SU-DHL-6 (cell line): ENCODE measurements around the gene IL17B.

Experiments used
- H2AFZ ChIP-seq: fragments of 200-600 bp; sonication (generic); 2 replicates; pipeline ENCODE4 v1.6.1; 2014; ENCODE audit warnings: low read depth, mild to moderate bottlenecking, moderate library complexity, mixed read lengths, antibody characterized with exemption, low read length; ENCODE audit not compliant: severe bottlenecking
- H3F3A ChIP-seq: fragments of 200-600 bp; shearing (Covaris generic); 2 replicates; pipeline ENCODE4 v1.6.0; 2016; ENCODE audit warnings: antibody characterized with exemption, mild to moderate bottlenecking; ENCODE audit not compliant: insufficient read depth
- H3K27ac ChIP-seq: fragments of 200-600 bp; sonication (generic); 2 replicates; pipeline ENCODE4 v1.5.1; 2016; ENCODE audit warnings: low read depth, mild to moderate bottlenecking, low read length, moderate library complexity, mixed read lengths
- H3K27me3 ChIP-seq: fragments of 200-600 bp; sonication (generic), shearing (Covaris generic); 2 replicates; pipeline ENCODE4 v1.6.0; 2014; ENCODE audit warnings: mild to moderate bottlenecking, low read length
- H3K36me3 ChIP-seq: fragments of 200-600 bp; sonication (generic); 2 replicates; pipeline ENCODE4 v1.6.1; 2014; ENCODE audit warnings: mild to moderate bottlenecking, low read length, mixed read lengths
- H3K4me2 ChIP-seq: fragments of 300-600, 200-600 bp; shearing (Covaris generic), sonication (generic); 2 replicates; pipeline ENCODE4 v1.6.0; 2014; ENCODE audit warnings: low read length, low read depth, mild to moderate bottlenecking; ENCODE audit not compliant: poor library complexity, severe bottlenecking
- H3K4me3 ChIP-seq: fragments of 200-600 bp; sonication (generic); 2 replicates; pipeline ENCODE4 v1.5.1; 2014; ENCODE audit warnings: antibody characterized with exemption, low read length, mild to moderate bottlenecking, mixed read lengths; ENCODE audit not compliant: insufficient read depth, poor library complexity, severe bottlenecking
- H3K79me2 ChIP-seq: fragments of 200-600 bp; sonication (generic); 2 replicates; pipeline ENCODE4 v1.6.1; 2014; ENCODE audit warnings: mild to moderate bottlenecking, low read length, moderate library complexity; ENCODE audit not compliant: insufficient read depth
- H3K9ac ChIP-seq: fragments of 200-600 bp; sonication (generic); 2 replicates; pipeline ENCODE4 v1.7.0; 2014; ENCODE audit warnings: mild to moderate bottlenecking, low read length
- H3K9me2 ChIP-seq: fragments of 200-600 bp; sonication (generic); replicated peaks from 2 replicates; pipeline ENCODE4 v1.6.1; 2014; ENCODE audit warnings: low read length; ENCODE audit not compliant: insufficient read depth
- H3K9me3 ChIP-seq: fragments of 200-600 bp; sonication (generic); 2 replicates; pipeline ENCODE4 v1.6.1; 2014; ENCODE audit warnings: low read length, mixed read lengths; ENCODE audit not compliant: insufficient read depth
- H4K20me1 ChIP-seq: fragments of 200-600 bp; sonication (generic); 2 replicates; pipeline ENCODE4 v1.6.1; 2014; ENCODE audit warnings: low read depth, mild to moderate bottlenecking, antibody characterized with exemption, low read length, moderate library complexity, mixed read lengths
- EZH2phosphoT487 ChIP-seq: fragments of 200-600 bp; sonication (generic), shearing (Covaris generic); conservative IDR thresholded peaks from 2 replicates; pipeline ENCODE4 v1.6.1; 2018; ENCODE audit warnings: mild to moderate bottlenecking, antibody characterized with exemption, low read length, moderate library complexity, mixed read lengths
- TF ChIP-seq, protein P1 (sequence below): fragments of 200-600 bp; sonication (generic); IDR thresholded peaks from one replicate; pipeline ENCODE4 v1.5.1; 2017; ENCODE audit warnings: antibody characterized with exemption, mild to moderate bottlenecking, low read length, moderate library complexity; ENCODE audit not compliant: insufficient read depth, poor library complexity, severe bottlenecking

IL17B gene

DNA sequence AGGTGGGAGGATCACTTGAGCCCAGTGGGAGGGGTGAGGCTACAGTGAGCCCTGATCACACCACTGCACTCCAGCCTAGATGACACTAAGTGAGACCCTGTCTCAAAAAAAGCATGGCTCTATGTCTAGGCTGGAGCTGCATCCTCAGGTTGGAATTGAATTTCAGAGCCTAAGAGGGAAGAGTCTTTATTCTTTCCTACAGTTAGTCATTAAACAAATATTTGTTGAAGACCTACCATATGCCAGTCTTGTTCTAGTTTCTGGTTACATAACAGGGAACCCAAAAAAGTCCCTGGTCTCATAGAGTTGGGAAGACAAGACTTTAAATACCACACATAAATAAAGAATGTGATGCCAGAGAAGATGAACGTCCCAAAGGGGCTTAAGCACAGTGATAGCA, 40.7 kb downstream of the IL17B start:
- no peak overlapping the region for H3K4me3 ChIP-seq
- no peak overlapping the region for H3K4me2 ChIP-seq
- no peaks in the 10 kb centered on the region for H4K20me1 ChIP-seq
- no peaks in the 10 kb centered on the region for H3K9me3 ChIP-seq
- no peaks in the 10 kb centered on the region for H3F3A ChIP-seq
- no peaks in the 10 kb centered on the region for H3K9me2 ChIP-seq
- no peaks in the 10 kb centered on the region for H3K79me2 ChIP-seq
- H3K27ac ChIP-seq: no peak overlapping the region
- H3K9ac ChIP-seq: no peak overlapping the region
- no peaks in the 10 kb centered on the region for H3K27me3 ChIP-seq
- TF ChIP-seq EZH2phosphoT487: no peak
- TF ChIP-seq, protein P1, sequence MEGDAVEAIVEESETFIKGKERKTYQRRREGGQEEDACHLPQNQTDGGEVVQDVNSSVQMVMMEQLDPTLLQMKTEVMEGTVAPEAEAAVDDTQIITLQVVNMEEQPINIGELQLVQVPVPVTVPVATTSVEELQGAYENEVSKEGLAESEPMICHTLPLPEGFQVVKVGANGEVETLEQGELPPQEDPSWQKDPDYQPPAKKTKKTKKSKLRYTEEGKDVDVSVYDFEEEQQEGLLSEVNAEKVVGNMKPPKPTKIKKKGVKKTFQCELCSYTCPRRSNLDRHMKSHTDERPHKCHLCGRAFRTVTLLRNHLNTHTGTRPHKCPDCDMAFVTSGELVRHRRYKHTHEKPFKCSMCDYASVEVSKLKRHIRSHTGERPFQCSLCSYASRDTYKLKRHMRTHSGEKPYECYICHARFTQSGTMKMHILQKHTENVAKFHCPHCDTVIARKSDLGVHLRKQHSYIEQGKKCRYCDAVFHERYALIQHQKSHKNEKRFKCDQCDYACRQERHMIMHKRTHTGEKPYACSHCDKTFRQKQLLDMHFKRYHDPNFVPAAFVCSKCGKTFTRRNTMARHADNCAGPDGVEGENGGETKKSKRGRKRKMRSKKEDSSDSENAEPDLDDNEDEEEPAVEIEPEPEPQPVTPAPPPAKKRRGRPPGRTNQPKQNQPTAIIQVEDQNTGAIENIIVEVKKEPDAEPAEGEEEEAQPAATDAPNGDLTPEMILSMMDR: no peak
- H2AFZ ChIP-seq: no peak overlapping the region
- no peaks in the 10 kb centered on the region for H3K36me3 ChIP-seq

DNA sequence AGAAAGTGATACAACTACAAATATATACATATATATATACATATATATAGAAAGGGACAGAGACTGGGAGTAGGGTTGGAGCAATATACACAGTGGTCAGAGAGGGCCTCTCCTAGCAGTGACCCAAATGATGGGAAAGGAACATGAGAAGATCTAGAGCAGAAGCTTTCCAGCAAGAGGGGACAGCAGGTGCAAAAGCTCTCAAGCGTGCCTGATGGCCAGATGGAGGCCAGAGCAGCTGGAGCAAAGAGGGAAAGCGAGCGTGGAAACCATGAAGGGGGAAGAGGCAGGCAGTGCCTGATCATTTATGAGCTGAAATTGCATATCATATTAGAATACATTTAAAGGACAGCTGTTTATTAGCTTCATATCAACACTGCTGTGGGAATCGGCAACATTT, 41.4 kb downstream of the IL17B start:
- H3K79me2 ChIP-seq: no peaks in the 10 kb centered on the region
- no peaks in the 10 kb centered on the region for H4K20me1 ChIP-seq
- H2AFZ ChIP-seq: no peak overlapping the region
- TF ChIP-seq, protein P1: no peak
- no peak for TF ChIP-seq EZH2phosphoT487
- H3F3A ChIP-seq: no peaks in the 10 kb centered on the region
- H3K4me2 ChIP-seq: no peak overlapping the region
- no peak overlapping the region for H3K4me3 ChIP-seq
- no peaks in the 10 kb centered on the region for H3K36me3 ChIP-seq
- no peaks in the 10 kb centered on the region for H3K27me3 ChIP-seq
- H3K9me3 ChIP-seq: no peaks in the 10 kb centered on the region
- H3K9me2 ChIP-seq: no peaks in the 10 kb centered on the region
- H3K27ac ChIP-seq: no peak overlapping the region
- no peak overlapping the region for H3K9ac ChIP-seq

DNA sequence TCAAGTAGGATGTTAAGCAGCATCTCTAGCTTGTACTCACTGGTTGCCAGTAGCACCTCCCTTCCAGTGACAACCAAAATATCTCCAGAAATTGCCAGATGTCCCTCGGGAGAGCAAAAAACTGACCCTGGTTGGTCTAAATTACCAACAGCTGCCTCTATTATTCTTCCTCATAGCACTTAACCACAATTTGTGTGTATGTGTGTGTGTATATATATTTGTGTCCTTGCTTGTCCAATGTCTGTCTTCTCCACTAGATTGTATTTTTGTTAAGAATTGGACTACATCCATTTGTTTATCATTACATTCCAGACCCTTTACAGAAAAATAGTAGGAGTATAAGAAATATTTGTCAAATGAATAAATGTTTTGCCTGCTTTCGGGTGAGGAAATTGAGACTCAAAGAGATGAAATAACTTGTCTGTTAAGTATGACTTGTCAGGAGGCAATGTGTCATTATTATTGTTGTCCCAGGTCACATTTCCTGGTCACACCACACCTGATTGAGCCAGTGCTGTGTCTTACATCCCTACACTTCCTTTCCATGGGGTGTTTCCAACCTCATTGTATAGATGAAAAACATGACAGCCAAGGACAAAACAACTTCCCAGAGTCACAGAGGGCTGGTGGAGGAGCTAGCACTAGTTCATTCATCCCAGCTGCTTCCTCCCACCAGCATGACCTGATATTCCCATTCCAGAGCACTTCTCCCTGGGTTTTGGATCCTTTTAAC, 45.2 kb downstream of the IL17B start:
- Histone ChIP-seq H3K9me2 (no peaks in the 10 kb centered on the region), H2AFZ (no peak overlapping the region)

More for the DNA sequence above, 45.2 kb downstream of the IL17B start:
- no peaks in the 10 kb centered on the region for H4K20me1 ChIP-seq
- H3K4me2 ChIP-seq: no peak overlapping the region
- no peaks in the 10 kb centered on the region for H3F3A ChIP-seq
- no peaks in the 10 kb centered on the region for H3K9me3 ChIP-seq
- H3K79me2 ChIP-seq: no peaks in the 10 kb centered on the region
- no peak overlapping the region for H3K9ac ChIP-seq
- no peaks in the 10 kb centered on the region for H3K36me3 ChIP-seq
- TF ChIP-seq EZH2phosphoT487: no peak
- TF ChIP-seq, protein P1: no peak
- no peak overlapping the region for H3K4me3 ChIP-seq
- no peaks in the 10 kb centered on the region for H3K27me3 ChIP-seq
- no peak overlapping the region for H3K27ac ChIP-seq
